KMS-11 (cell line): ENCODE results near the gene TMX3.

Source experiments
- H2AFZ ChIP-seq: fragments of 200-600 bp; sonication (generic); 2 replicates; pipeline ENCODE4 v1.6.1; 2016; ENCODE audit warnings: antibody characterized with exemption, mixed run types, low read depth
- H3K27ac ChIP-seq: fragments of 200-600 bp; sonication (generic); 2 replicates; pipeline ENCODE4 v1.6.1; 2016; ENCODE audit warnings: mild to moderate bottlenecking, mixed run types
- H3K27me3 ChIP-seq: fragments of 200-600 bp; sonication (generic); 2 replicates; pipeline ENCODE4 v1.6.1; 2017; ENCODE audit warnings: mild to moderate bottlenecking, low read depth, mixed run types, moderate library complexity; ENCODE audit not compliant: insufficient read depth
- H3K36me3 ChIP-seq: fragments of 200-600 bp; sonication (generic); 2 replicates; pipeline ENCODE4 v1.6.1; 2017; ENCODE audit warnings: mild to moderate bottlenecking, mixed run types; ENCODE audit not compliant: insufficient read depth
- H3K4me1 ChIP-seq: fragments of 200-600 bp; sonication (generic); 2 replicates; pipeline ENCODE4 v1.6.1; 2016; ENCODE audit warnings: mild to moderate bottlenecking, low read depth, mixed run types; ENCODE audit not compliant: poor library complexity, severe bottlenecking
- H3K4me2 ChIP-seq: fragments of 200-600 bp; sonication (generic); 2 replicates; pipeline ENCODE4 v1.7.0; 2016; ENCODE audit warnings: mild to moderate bottlenecking, mixed run types
- H3K4me3 ChIP-seq: fragments of 200-600 bp; sonication (generic); IDR thresholded peaks from 2 replicates; pipeline ENCODE4 v1.6.1; 2017; ENCODE audit warnings: low read depth, low read length, mixed read lengths; ENCODE audit not compliant: insufficient read depth
- H3K79me2 ChIP-seq: fragments of 200-600 bp; sonication (generic); 2 replicates; pipeline ENCODE4 v1.6.1; 2016; ENCODE audit warnings: low read depth, mixed run types; ENCODE audit not compliant: insufficient read depth
- H3K9ac ChIP-seq: fragments of 200-600 bp; sonication (generic); 2 replicates; pipeline ENCODE4 v1.6.1; 2016; ENCODE audit warnings: mild to moderate bottlenecking, mixed run types
- H4K20me1 ChIP-seq: fragments of 200-600 bp; sonication (generic); 2 replicates; pipeline ENCODE4 v1.6.1; 2016; ENCODE audit warnings: mild to moderate bottlenecking, mixed run types; ENCODE audit not compliant: insufficient read depth
- CTCF ChIP-seq: fragments of 200-600 bp; sonication (generic); conservative IDR thresholded peaks from 2 replicates; pipeline ENCODE4 v1.6.1; 2017; ENCODE audit warnings: low read depth, mild to moderate bottlenecking, antibody characterized with exemption, low read length, moderate library complexity, mixed read lengths

The TMX3 gene

GRCh38 chr18:68714712-68715496, at the start of gene TMX3:
TMX3 (minus strand) TSS chr18:68715108; CDS start chr18:68714981, 127 bp downstream.
- Histone ChIP-seq H3K4me3 (peak within 1 kb of the TSS; percentile 46), H3K79me2 (peaks cover 50% of the 10 kb centered on the region), H2AFZ (peak within 1 kb of the TSS; percentile 44), H3K4me2 (peak within 1 kb of the TSS; percentile 90), H3K9ac (peak within 1 kb of the TSS; percentile 89), H4K20me1 (no peaks in the 10 kb centered on the region), H3K36me3 (peaks cover 20% of the 10 kb centered on the region), H3K27ac (peak within 1 kb of the TSS; percentile 70), H3K27me3 (no peaks in the 10 kb centered on the region), H3K4me1 (peaks cover 21% of the 10 kb centered on the region)
- TF ChIP-seq CTCF = no peak

GRCh38 chr18:68764016-68764415, 49.1 kb upstream of the TMX3 start:
- no peaks in the 10 kb centered on the region for H3K27me3 ChIP-seq
- no peak overlapping the region for H3K4me3 ChIP-seq
- no peaks in the 10 kb centered on the region for H3K36me3 ChIP-seq
- H3K79me2 ChIP-seq = no peaks in the 10 kb centered on the region
- H3K27ac ChIP-seq = no peak overlapping the region
- H4K20me1 ChIP-seq = no peaks in the 10 kb centered on the region
- no peak overlapping the region for H3K9ac ChIP-seq
- TF ChIP-seq CTCF = no peak
- H2AFZ ChIP-seq = no peak overlapping the region
- no peaks in the 10 kb centered on the region for H3K4me1 ChIP-seq
- no peak overlapping the region for H3K4me2 ChIP-seq

GRCh38 chr18:68763083-68763482, 48.2 kb upstream of the TMX3 start:
- Histone ChIP-seq H3K79me2 (no peaks in the 10 kb centered on the region), H4K20me1 (no peaks in the 10 kb centered on the region), H3K4me3 (no peak overlapping the region), H3K27me3 (no peaks in the 10 kb centered on the region), H3K36me3 (no peaks in the 10 kb centered on the region), H3K4me1 (no peaks in the 10 kb centered on the region), H2AFZ (no peak overlapping the region), H3K9ac (no peak overlapping the region), H3K27ac (no peak overlapping the region), H3K4me2 (no peak overlapping the region)
- no peak for TF ChIP-seq CTCF

- no peaks in the 10 kb centered on the region for H4K20me1 ChIP-seq
- no peak overlapping the region for H3K27ac ChIP-seq
- TF ChIP-seq CTCF = no peak
- H3K4me3 ChIP-seq = no peak overlapping the region
- H3K36me3 ChIP-seq = no peaks in the 10 kb centered on the region
- H2AFZ ChIP-seq = no peak overlapping the region
- H3K4me1 ChIP-seq = no peaks in the 10 kb centered on the region
- H3K79me2 ChIP-seq = no peaks in the 10 kb centered on the region
- no peak overlapping the region for H3K4me2 ChIP-seq
- H3K27me3 ChIP-seq = no peaks in the 10 kb centered on the region
- H3K9ac ChIP-seq = no peak overlapping the region
Observed at GRCh38 chr18:68759308-68759707, 44.4 kb upstream of the TMX3 start.
